Transverse colon (tissue), 4 donors: ENCODE data around the gene IPO11.

Experiments
- EP300 ChIP-seq: sonication (generic); formaldehyde crosslinking; IDR thresholded peaks from one replicate; pipeline ENCODE4 v1.6.1; 2017; ENCODE audit warnings: antibody characterized with exemption, low read depth
- POLR2A ChIP-seq: fragments of 450-650 bp; IDR thresholded peaks from one replicate; pipeline ENCODE4 v1.6.1; 2016; ENCODE audit warnings: antibody characterized with exemption, mild to moderate bottlenecking, moderate library complexity
- POLR2AphosphoS5 ChIP-seq, 3 donors: sonication (generic); formaldehyde crosslinking; IDR thresholded peaks; one replicate each; pipeline ENCODE4 v1.6.1; 2016; ENCODE audit warnings: antibody characterized with exemption in 3 of 3
- TF ChIP-seq, protein P1 (sequence below), 5 experiments: fragments of 200-600 bp in 3 of 5; fragments of 450-650 bp in 2 of 5; sonication (generic) in 3 of 5; IDR thresholded peaks; 1 replicate in 2 of 5; 2 replicates in 3 of 5; pipeline ENCODE4 v1.5.1; 2016 to 2017; ENCODE audit warnings: antibody characterized with exemption in 5 of 5, inconsistent platforms in 3 of 5, mild to moderate bottlenecking in 2 of 5, moderate library complexity in 1 of 5

DNA sequence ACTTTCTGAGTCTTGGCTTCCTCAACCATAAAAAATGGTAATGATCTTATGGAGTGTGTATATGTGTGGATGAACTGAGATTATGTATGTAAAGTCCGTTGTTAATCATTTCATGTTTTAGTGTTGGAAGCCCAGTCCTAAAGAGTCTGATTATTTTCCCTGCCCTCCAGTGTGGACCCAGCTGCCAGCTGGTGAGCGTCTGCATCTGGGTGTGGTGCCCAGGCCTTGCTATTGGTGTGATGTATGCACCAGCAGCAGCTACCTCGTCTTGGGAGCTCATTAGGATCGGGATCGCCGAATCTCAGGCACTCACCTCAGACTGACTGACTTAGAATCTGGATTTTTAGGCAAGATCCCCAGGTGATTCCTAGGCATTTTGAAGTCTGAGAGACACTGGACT lies 229.9 kb downstream of the IPO11 start:
- TF ChIP-seq, protein P1, sequence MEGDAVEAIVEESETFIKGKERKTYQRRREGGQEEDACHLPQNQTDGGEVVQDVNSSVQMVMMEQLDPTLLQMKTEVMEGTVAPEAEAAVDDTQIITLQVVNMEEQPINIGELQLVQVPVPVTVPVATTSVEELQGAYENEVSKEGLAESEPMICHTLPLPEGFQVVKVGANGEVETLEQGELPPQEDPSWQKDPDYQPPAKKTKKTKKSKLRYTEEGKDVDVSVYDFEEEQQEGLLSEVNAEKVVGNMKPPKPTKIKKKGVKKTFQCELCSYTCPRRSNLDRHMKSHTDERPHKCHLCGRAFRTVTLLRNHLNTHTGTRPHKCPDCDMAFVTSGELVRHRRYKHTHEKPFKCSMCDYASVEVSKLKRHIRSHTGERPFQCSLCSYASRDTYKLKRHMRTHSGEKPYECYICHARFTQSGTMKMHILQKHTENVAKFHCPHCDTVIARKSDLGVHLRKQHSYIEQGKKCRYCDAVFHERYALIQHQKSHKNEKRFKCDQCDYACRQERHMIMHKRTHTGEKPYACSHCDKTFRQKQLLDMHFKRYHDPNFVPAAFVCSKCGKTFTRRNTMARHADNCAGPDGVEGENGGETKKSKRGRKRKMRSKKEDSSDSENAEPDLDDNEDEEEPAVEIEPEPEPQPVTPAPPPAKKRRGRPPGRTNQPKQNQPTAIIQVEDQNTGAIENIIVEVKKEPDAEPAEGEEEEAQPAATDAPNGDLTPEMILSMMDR (IDR thresholded peaks at IDR 0.05) = no peak
- TF ChIP-seq EP300 = no peak
- no peak for TF ChIP-seq POLR2A
- TF ChIP-seq POLR2AphosphoS5 (IDR thresholded peaks at IDR 0.05) = no peak
